CD14-positive monocyte (primary cell): ENCODE data around the gene GAS6. TPM values are rescaled to one million over a fixed set of nuclear protein-coding genes. Genes with fewer than 3 reads are reported as not detected.

ENCODE experiments used
- DNase-seq, 3 donors: peaks; one replicate each; pipeline ENCODE4 v3.0.0-alpha.2; 2011 to 2022
- H2AFZ ChIP-seq: 2 replicates; pipeline ENCODE4 v1.6.0; 2012; ENCODE audit warnings: mild to moderate bottlenecking, low read depth, low read length, inconsistent platforms; ENCODE audit not compliant: insufficient read depth, poor library complexity, severe bottlenecking
- H3K27ac ChIP-seq, 2 donors: 1 replicate in 1 of 2; 2 replicates in 1 of 2; pipeline ENCODE4 v1.5.1; 2012 to 2013; ENCODE audit warnings: low read length in 2 of 2, control low read depth in 1 of 2, inconsistent platforms in 1 of 2, low read depth in 1 of 2, mild to moderate bottlenecking in 1 of 2
- H3K27me3 ChIP-seq, 2 donors: one replicate each; pipeline versions ENCODE4 v1.6.0 to v1.6.1; 2011 to 2013; ENCODE audit warnings: low read length in 2 of 2; ENCODE audit not compliant: control insufficient read depth in 2 of 2, insufficient read depth in 2 of 2
- H3K36me3 ChIP-seq, 2 donors: replicated peaks in 1 of 2; 1 replicate in 1 of 2; 2 replicates in 1 of 2; pipeline versions ENCODE4 v1.5.1 to v1.6.1; 2012 to 2013; ENCODE audit warnings: low read length in 2 of 2, control low read depth in 1 of 2, inconsistent platforms in 1 of 2, mild to moderate bottlenecking in 1 of 2; ENCODE audit not compliant: insufficient read depth in 2 of 2, control insufficient read depth in 1 of 2
- H3K4me1 ChIP-seq, 2 donors: 1 replicate in 1 of 2; 2 replicates in 1 of 2; pipeline versions ENCODE4 v1.5.1 to v1.6.1; 2012 to 2013; ENCODE audit warnings: low read length in 2 of 2, control low read depth in 1 of 2, inconsistent platforms in 1 of 2, mild to moderate bottlenecking in 1 of 2, moderate library complexity in 1 of 2; ENCODE audit not compliant: insufficient read depth in 2 of 2, control insufficient read depth in 1 of 2
- H3K4me2 ChIP-seq: replicated peaks from 2 replicates; pipeline ENCODE3; 2012; ENCODE audit warnings: low read length, moderate library complexity, mild to moderate bottlenecking; ENCODE audit not compliant: poor library complexity, severe bottlenecking; ENCODE audit errors: extremely low read depth
- H3K4me3 ChIP-seq, 3 experiments: fragments of 200-600 bp in 1 of 3; sonication (generic) in 1 of 3; replicated peaks in 1 of 3; 1 replicate in 2 of 3; 2 replicates in 1 of 3; pipeline ENCODE4 v1.5.1; 2011 to 2013; ENCODE audit warnings: low read length in 3 of 3, mild to moderate bottlenecking in 3 of 3, control low read depth in 2 of 3, low read depth in 2 of 3, inconsistent platforms in 1 of 3, moderate library complexity in 1 of 3
- H3K79me2 ChIP-seq: 2 replicates; pipeline ENCODE4 v1.6.0; 2012; ENCODE audit warnings: mild to moderate bottlenecking, control low read depth, inconsistent platforms, low read length, moderate library complexity; ENCODE audit not compliant: insufficient read depth
- H3K9ac ChIP-seq: 2 replicates; pipeline ENCODE4 v1.6.0; 2017; ENCODE audit warnings: low read length, mild to moderate bottlenecking; ENCODE audit not compliant: insufficient read depth, poor library complexity, severe bottlenecking
- H3K9me3 ChIP-seq, 2 donors: replicated peaks in 1 of 2; 1 replicate in 1 of 2; 2 replicates in 1 of 2; pipeline versions ENCODE4 v1.5.1 to v1.6.1; 2012 to 2013; ENCODE audit warnings: low read length in 2 of 2, control low read depth in 1 of 2; ENCODE audit not compliant: control insufficient read depth in 1 of 2, insufficient read depth in 1 of 2
- H4K20me1 ChIP-seq: 2 replicates; pipeline ENCODE4 v1.6.0; 2012; ENCODE audit warnings: mild to moderate bottlenecking, low read length, control low read depth, moderate library complexity; ENCODE audit not compliant: insufficient read depth
- H3K27ac Mint-ChIP-seq, 7 donors: one replicate each; pipeline ENCODE4 v1.8.0; 2020; ENCODE audit warnings: mild to moderate bottlenecking in 7 of 7, mixed read lengths in 7 of 7, moderate library complexity in 6 of 7, inconsistent platforms in 2 of 7
- H3K27me3 Mint-ChIP-seq, 3 donors: one replicate each; pipeline ENCODE4 v1.8.0; 2021 to 2022; ENCODE audit warnings: low read depth in 3 of 3, mild to moderate bottlenecking in 3 of 3, mixed read lengths in 3 of 3, moderate library complexity in 3 of 3, inconsistent platforms in 1 of 3
- H3K36me3 Mint-ChIP-seq, 2 donors: one replicate each; pipeline ENCODE4 v1.8.0; 2020; ENCODE audit warnings: mixed read lengths in 2 of 2, inconsistent platforms in 1 of 2, mild to moderate bottlenecking in 1 of 2
- H3K4me1 Mint-ChIP-seq: one replicate; pipeline ENCODE4 v1.8.0; 2020; ENCODE audit warnings: mild to moderate bottlenecking, mixed read lengths
- H3K4me3 Mint-ChIP-seq, 2 donors: one replicate each; pipeline ENCODE4 v1.8.0; 2020; ENCODE audit warnings: mild to moderate bottlenecking in 2 of 2, mixed read lengths in 2 of 2, moderate library complexity in 1 of 2
- H3K9me3 Mint-ChIP-seq, 7 donors: one replicate each; pipeline ENCODE4 v1.8.0; 2020 to 2022; ENCODE audit warnings: mixed read lengths in 7 of 7, mild to moderate bottlenecking in 6 of 7, moderate library complexity in 6 of 7, inconsistent platforms in 2 of 7
- WGBS: methylation state at CpG from one replicate; pipeline ENCODE4 v1.1.5; 2013; ENCODE audit warnings: missing lambda C conversion rate; ENCODE audit not compliant: insufficient coverage; 5-methylcytosine and 5-hydroxymethylcytosine counted together
- intact Hi-C, 2 donors: fragments of 100-400 bp; cut with micrococcal nuclease; formaldehyde crosslinking; loops; one replicate each; pipeline versions ENCODE4 v1.15.0 to v1.15.1; 2023
- polyA plus RNA-seq, 3 donors: library from polyadenylated mRNA; depleted of rRNA in 1 of 3; unstranded in 2 of 3; stranded (reverse) in 1 of 3; fragments of 300-500 nt in 2 of 3; fragments of >200 nt in 1 of 3; fragmentation: Illumina TruSeq in 2 of 3; gene quantifications; 1 replicate in 2 of 3; 2 replicates in 1 of 3; pipeline ENCODE4 v1.2.3, GENCODE V29; 2012 to 2021
- TF ChIP-seq, protein P1 (sequence below): fragments of 200-600 bp; IDR thresholded peaks from one replicate; pipeline ENCODE4 v1.8.0; 2022; ENCODE audit warnings: antibody characterized with exemption, mild to moderate bottlenecking

The GAS6 gene
- polyA plus RNA-seq, 3 donors = 1.8 to 7.5 (median 1.9) TPM

DNA sequence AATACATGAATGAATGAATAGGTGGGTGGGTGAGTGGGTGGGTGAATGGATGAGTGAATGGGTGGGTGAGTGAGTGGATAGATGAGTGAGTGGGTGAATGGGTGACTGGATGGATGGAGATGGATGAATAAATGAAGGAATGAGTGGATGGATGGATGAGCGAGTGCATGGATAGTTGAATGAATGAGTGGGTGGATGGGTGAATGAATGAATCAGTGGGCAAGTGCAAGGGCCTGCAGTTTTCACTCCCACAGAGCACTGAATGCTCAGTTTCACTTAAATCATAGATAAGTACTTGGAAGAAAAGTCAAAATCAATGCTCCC lies 12.4 kb downstream of the GAS6 start:
- no peak overlapping the region for H3K4me3 ChIP-seq
- no peaks in the 10 kb centered on the region for H3K9me3 ChIP-seq
- H3K36me3 ChIP-seq = no peaks in the 10 kb centered on the region
- no peak overlapping the region for H2AFZ ChIP-seq
- H3K27ac Mint-ChIP-seq = no peak overlapping the region
- intact Hi-C loops = no loop called here
- H3K27ac ChIP-seq = no peak overlapping the region
- H4K20me1 ChIP-seq = no peaks in the 10 kb centered on the region
- H3K9ac ChIP-seq = no peak overlapping the region
- peaks cover 17% of the 10 kb centered on the region for H3K4me1 Mint-ChIP-seq
- H3K36me3 Mint-ChIP-seq = peaks cover 2 to 6% of the 10 kb centered on the region in 2 donors
- DNase-seq = no peak
- H3K4me1 ChIP-seq = peaks cover 12 to 20% of the 10 kb centered on the region in 2 donors
- peaks cover 0 to 9% (median 0%) of the 10 kb centered on the region in 7 donors for H3K9me3 Mint-ChIP-seq
- H3K27me3 Mint-ChIP-seq = peaks cover 11 to 18% (median 14%) of the 10 kb centered on the region in 3 donors
- WGBS = no CpG with 5 or more reads among the region's 1 CpG
- H3K4me3 Mint-ChIP-seq = no peak overlapping the region
- no peaks in the 10 kb centered on the region for H3K79me2 ChIP-seq
- no peak overlapping the region for H3K4me2 ChIP-seq
- no peaks in the 10 kb centered on the region for H3K27me3 ChIP-seq
- TF ChIP-seq, protein P1, sequence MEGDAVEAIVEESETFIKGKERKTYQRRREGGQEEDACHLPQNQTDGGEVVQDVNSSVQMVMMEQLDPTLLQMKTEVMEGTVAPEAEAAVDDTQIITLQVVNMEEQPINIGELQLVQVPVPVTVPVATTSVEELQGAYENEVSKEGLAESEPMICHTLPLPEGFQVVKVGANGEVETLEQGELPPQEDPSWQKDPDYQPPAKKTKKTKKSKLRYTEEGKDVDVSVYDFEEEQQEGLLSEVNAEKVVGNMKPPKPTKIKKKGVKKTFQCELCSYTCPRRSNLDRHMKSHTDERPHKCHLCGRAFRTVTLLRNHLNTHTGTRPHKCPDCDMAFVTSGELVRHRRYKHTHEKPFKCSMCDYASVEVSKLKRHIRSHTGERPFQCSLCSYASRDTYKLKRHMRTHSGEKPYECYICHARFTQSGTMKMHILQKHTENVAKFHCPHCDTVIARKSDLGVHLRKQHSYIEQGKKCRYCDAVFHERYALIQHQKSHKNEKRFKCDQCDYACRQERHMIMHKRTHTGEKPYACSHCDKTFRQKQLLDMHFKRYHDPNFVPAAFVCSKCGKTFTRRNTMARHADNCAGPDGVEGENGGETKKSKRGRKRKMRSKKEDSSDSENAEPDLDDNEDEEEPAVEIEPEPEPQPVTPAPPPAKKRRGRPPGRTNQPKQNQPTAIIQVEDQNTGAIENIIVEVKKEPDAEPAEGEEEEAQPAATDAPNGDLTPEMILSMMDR = no peak

DNA sequence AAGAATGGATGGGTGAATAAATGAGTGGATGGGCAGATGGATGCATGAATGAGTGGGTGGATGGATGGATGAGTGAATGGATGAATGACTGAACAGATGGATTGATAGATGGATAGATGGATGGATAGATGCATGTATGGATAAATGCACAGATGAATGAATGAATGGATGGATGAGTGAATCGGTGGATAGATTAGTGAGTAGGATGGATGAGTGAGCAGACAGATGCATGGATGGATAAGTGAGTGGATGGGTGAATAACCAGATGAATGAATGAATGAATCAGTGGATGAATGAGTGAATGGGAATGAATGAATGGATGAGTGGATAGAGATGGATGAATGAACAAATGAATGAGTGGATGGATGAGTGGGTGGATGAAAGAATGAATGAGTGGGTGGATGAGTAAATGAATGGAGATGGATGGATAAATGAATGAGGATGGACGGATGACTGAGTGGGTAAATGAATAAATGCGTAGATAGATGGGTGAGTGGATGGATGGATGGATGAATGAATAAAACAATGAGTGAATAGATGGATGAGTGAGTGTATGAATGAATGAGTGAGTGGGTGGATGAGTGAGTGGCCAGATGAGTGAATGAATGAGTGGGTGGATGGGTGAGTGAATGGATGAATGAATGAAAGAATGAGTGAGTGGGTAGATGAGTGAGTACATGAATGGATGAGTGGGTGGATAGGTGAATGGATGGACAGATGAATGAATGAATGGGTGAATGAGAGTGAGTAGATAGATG lies 13.0 kb downstream of the GAS6 start:
- H2AFZ ChIP-seq = no peak overlapping the region
- no peaks in the 10 kb centered on the region for H3K9me3 ChIP-seq
- no peak overlapping the region for H3K27ac Mint-ChIP-seq
- H3K27ac ChIP-seq = no peak overlapping the region
- TF ChIP-seq, protein P1 = no peak
- H3K27me3 Mint-ChIP-seq = peaks cover 7 to 21% (median 14%) of the 10 kb centered on the region in 3 donors
- H3K79me2 ChIP-seq = no peaks in the 10 kb centered on the region
- peaks cover 17% of the 10 kb centered on the region for H3K4me1 Mint-ChIP-seq
- peaks cover 0 to 12% (median under 1%) of the 10 kb centered on the region in 7 donors for H3K9me3 Mint-ChIP-seq
- no peak overlapping the region for H3K4me3 ChIP-seq
- peaks cover 12 to 20% of the 10 kb centered on the region in 2 donors for H3K4me1 ChIP-seq
- H3K4me2 ChIP-seq = no peak overlapping the region
- no peak for DNase-seq
- no peaks in the 10 kb centered on the region for H3K27me3 ChIP-seq
- H3K36me3 Mint-ChIP-seq = peaks cover 2 to 5% of the 10 kb centered on the region in 2 donors
- H3K36me3 ChIP-seq = no peaks in the 10 kb centered on the region
- WGBS = 100% methylated on average over 3 of the region's 3 CpGs
- no peak overlapping the region for H3K4me3 Mint-ChIP-seq
- intact Hi-C loops = no loop called here
- H4K20me1 ChIP-seq = no peaks in the 10 kb centered on the region
- H3K9ac ChIP-seq = no peak overlapping the region
